ENCODE data around the gene CCDC177. TPM values are rescaled to one million over a fixed set of nuclear protein-coding genes. Genes with fewer than 3 reads are reported as not detected.

CCDC177 gene
- polyA plus RNA-seq, 1 experiment, result not detected

GRCh38 chr14:69525896-69526295 is 48.8 kb downstream of the CCDC177 start:
- Histone ChIP-seq H3K27ac (ENCODE audit: low read depth, low read length) (no peak overlapping the region), H3K27me3 (ENCODE audit: control insufficient read depth, insufficient read depth, low read length) (peaks cover 60% of the 10 kb centered on the region), H3K9me3 (ENCODE audit: control insufficient read depth, insufficient read depth, low read length) (no peaks in the 10 kb centered on the region), H3K4me3 (ENCODE audit: low read depth, low read length) (no peak overlapping the region)
- DNase-seq (ENCODE audit: low read depth, low spot score), result no peak
- ChIA-PET POLR2A (no interaction called here), CTCF (no interaction called here)
- no peak for TF ChIP-seq CTCF (IDR thresholded peaks at IDR 0.05; ENCODE audit: low read depth, low read length)

GRCh38 chr14:69522026-69522425 is 52.6 kb downstream of the CCDC177 start:
- POLR2A ChIA-PET, result no interaction called here
- H3K4me3 ChIP-seq (ENCODE audit: low read depth, low read length), result no peak overlapping the region
- DNase-seq (ENCODE audit: low read depth, low spot score), result no peak
- CTCF ChIA-PET, result no interaction called here
- no peaks in the 10 kb centered on the region for H3K9me3 ChIP-seq (ENCODE audit: control insufficient read depth, insufficient read depth, low read length)
- peaks cover 43% of the 10 kb centered on the region for H3K27me3 ChIP-seq (ENCODE audit: control insufficient read depth, insufficient read depth, low read length)
- TF ChIP-seq CTCF (IDR thresholded peaks at IDR 0.05; ENCODE audit: low read depth, low read length), result no peak
- no peak overlapping the region for H3K27ac ChIP-seq (ENCODE audit: low read depth, low read length)

Other genes starting within 250 kb of the CCDC177 start
- gene ERH, start 176.6 kb downstream of the CCDC177 start, polyA plus RNA-seq (2011; rRNA removed), result 110 and 164 TPM in 2 replicates
- gene SLC39A9, start 176.2 kb downstream of the CCDC177 start, polyA plus RNA-seq (2011; rRNA removed), result 69.5 and 82.2 TPM in 2 replicates
- gene PLEKHD1, start 90.1 kb downstream of the CCDC177 start, polyA plus RNA-seq (2011; rRNA removed), result not detected in 2 replicates
- gene SUSD6, start 36.7 kb upstream of the CCDC177 start, polyA plus RNA-seq (2011; rRNA removed), result 14.4 and 16.3 TPM in 2 replicates
- gene SRSF5, start 192.3 kb upstream of the CCDC177 start, polyA plus RNA-seq (2011; rRNA removed), result 203 and 271 TPM in 2 replicates
- not detected in 2 replicates for gene SLC10A1, start 222.4 kb upstream of the CCDC177 start, polyA plus RNA-seq (2011; rRNA removed)

Measured in AG04450 (cell line).